HCT116 (cell line): Measurements from ENCODE around the gene COTL1. TPM values are rescaled to one million over a fixed set of nuclear protein-coding genes. Genes with fewer than 3 reads are reported as not detected.

Source experiments
- ATAC-seq: fragments of 200-7000 bp; cut with Tn5 transposase; 2 replicates; pipeline ENCODE4 v1.9.1; 2020; ENCODE audit warnings: mild to moderate bottlenecking, moderate library complexity
- BruUV-seq: library from RNA; stranded (reverse); fragments of 400-500 nt; replicated peaks from 2 replicates; lab custom pipeline; 2021; lab: Mats Ljungman, UMichigan
- CTCF ChIA-PET: fragments of 300-600 bp; sonication (Branson Sonifier 250); formaldehyde crosslinking; loops from one replicate; lab custom pipeline; 2021; ENCODE audit warnings: antibody characterized with exemption; lab: Charles Lee
- POLR2A ChIA-PET: fragments of 300-600, 350-600 bp; sonication (Branson Sonifier 250); formaldehyde crosslinking; loops from one replicate; lab custom pipeline; 2021; ENCODE audit warnings: antibody characterized with exemption; lab: Charles Lee
- RAD21 ChIA-PET, 2 experiments: fragments of 300-600 bp; sonication (Branson Sonifier 250); formaldehyde crosslinking; loops; one replicate each; lab custom pipeline; 2023; ENCODE audit warnings: low total read pairs in 2 of 2; ENCODE audit not compliant: uncharacterized antibody in 2 of 2, unreplicated experiment in 2 of 2, low non-redundant PET in 1 of 2; lab: Charles Lee
- DNase-seq: peaks from one replicate; pipeline ENCODE4 v3.0.0-alpha.2; 2010; ENCODE audit warnings: low read depth, low spot score
- H2AFZ ChIP-seq: fragments of 200-600 bp; shearing (Covaris generic), sonication (generic); 2 replicates; pipeline ENCODE4 v1.6.1; 2017; ENCODE audit warnings: low read depth, mixed run types, mixed read lengths, antibody characterized with exemption, low read length; ENCODE audit not compliant: poor library complexity, severe bottlenecking
- H3K27ac ChIP-seq: 2 replicates; pipeline ENCODE4 v1.5.1; 2012; ENCODE audit warnings: low read depth, low read length
- H3K27me3 ChIP-seq: fragments of 200-600 bp; sonication (generic); 2 replicates; pipeline ENCODE4 v1.6.1; 2016; ENCODE audit warnings: mixed run types, low read length, mixed read lengths; ENCODE audit not compliant: insufficient read depth
- H3K36me3 ChIP-seq, 2 experiments: fragments of 200-500 bp in 1 of 2; fragments of 200-600 bp in 1 of 2; sonication (Bioruptor generic) in 1 of 2; sonication (generic) in 1 of 2; 2 replicates each; pipeline versions ENCODE4 v1.5.1 to v1.6.1; 2014 to 2016; ENCODE audit warnings: low read length in 2 of 2, inconsistent platforms in 1 of 2, mixed read lengths in 1 of 2, mixed run types in 1 of 2; ENCODE audit not compliant: insufficient read depth in 2 of 2, control insufficient read depth in 1 of 2
- H3K4me1 ChIP-seq, 2 experiments: fragments of 200-600 bp in 1 of 2; sonication (generic) in 1 of 2; 2 replicates each; pipeline versions ENCODE4 v1.5.1 to v1.6.1; 2012 to 2017; ENCODE audit warnings: low read length in 2 of 2, inconsistent platforms in 1 of 2, mild to moderate bottlenecking in 1 of 2, mixed read lengths in 1 of 2, mixed run types in 1 of 2, moderate library complexity in 1 of 2; ENCODE audit not compliant: insufficient read depth in 2 of 2, control insufficient read depth in 1 of 2
- H3K4me2 ChIP-seq: fragments of 200-600 bp; sonication (generic); 2 replicates; pipeline ENCODE4 v1.6.1; 2017; ENCODE audit warnings: mixed run types, low read length, mixed read lengths
- H3K4me3 ChIP-seq, 2 experiments: fragments of 200-600 bp in 1 of 2; sonication (generic) in 1 of 2; replicated peaks in 1 of 2; 2 replicates each; pipeline ENCODE4 v1.5.1; 2011 to 2016; ENCODE audit warnings: low read length in 2 of 2, control low read depth in 1 of 2, low read depth in 1 of 2, mild to moderate bottlenecking in 1 of 2, mixed read lengths in 1 of 2, mixed run types in 1 of 2
- H3K79me2 ChIP-seq: fragments of 200-600 bp; sonication (generic); 2 replicates; pipeline ENCODE4 v1.6.1; 2017; ENCODE audit warnings: mild to moderate bottlenecking, mixed run types, low read length, moderate library complexity, mixed read lengths; ENCODE audit not compliant: insufficient read depth
- H3K9ac ChIP-seq: fragments of 200-600 bp; sonication (generic); 2 replicates; pipeline ENCODE4 v1.6.1; 2016; ENCODE audit warnings: low read length, mixed read lengths
- H3K9me2 ChIP-seq: fragments of 200-600 bp; sonication (generic), shearing (Covaris generic); 2 replicates; pipeline ENCODE4 v1.6.1; 2017; ENCODE audit warnings: mixed run types, mild to moderate bottlenecking, moderate library complexity; ENCODE audit not compliant: insufficient read depth
- H3K9me3 ChIP-seq, 2 experiments: fragments of 200-500 bp in 1 of 2; fragments of 200-600 bp in 1 of 2; sonication (Bioruptor generic) in 1 of 2; sonication (generic) in 1 of 2; 2 replicates each; pipeline ENCODE4 v1.6.1; 2014 to 2017; ENCODE audit warnings: low read length in 2 of 2, mixed read lengths in 2 of 2, inconsistent platforms in 1 of 2, low read depth in 1 of 2, mild to moderate bottlenecking in 1 of 2, mixed run types in 1 of 2, moderate library complexity in 1 of 2; ENCODE audit not compliant: control insufficient read depth in 1 of 2, insufficient read depth in 1 of 2
- H4K20me1 ChIP-seq: fragments of 200-600 bp; sonication (generic), shearing (Covaris generic); 2 replicates; pipeline ENCODE4 v1.6.1; 2017; ENCODE audit warnings: mixed run types, mild to moderate bottlenecking, moderate library complexity; ENCODE audit not compliant: insufficient read depth
- EGR1 ChIP-seq: IDR thresholded peaks from 2 replicates; pipeline ENCODE4 v1.6.1; 2012; ENCODE audit warnings: low read depth
- ELF1 ChIP-seq: IDR thresholded peaks from 2 replicates; pipeline ENCODE4 v1.6.1; 2012; ENCODE audit warnings: low read depth, borderline replicate concordance
- EZH2 ChIP-seq: fragments of 200-600 bp; sonication (generic); IDR thresholded peaks from 2 replicates; pipeline ENCODE4 v1.6.1; 2017; ENCODE audit warnings: antibody characterized with exemption, mixed run types
- EZH2phosphoT487 ChIP-seq: fragments of 200-600 bp; IDR thresholded peaks from 2 replicates; pipeline ENCODE4 v1.6.1; 2018; ENCODE audit warnings: antibody characterized with exemption, borderline replicate concordance
- FOSL1 ChIP-seq: IDR thresholded peaks from 2 replicates; pipeline ENCODE4 v1.6.1; 2012; ENCODE audit warnings: low read depth
- POLR2A ChIP-seq: IDR thresholded peaks from 2 replicates; pipeline ENCODE4 v1.7.0; 2011; ENCODE audit warnings: borderline replicate concordance; ENCODE audit not compliant: insufficient read depth, insufficient read length; ENCODE audit errors: extremely low read depth
- POLR2AphosphoS5 ChIP-seq: IDR thresholded peaks from 2 replicates; pipeline ENCODE4 v1.6.1; 2011; ENCODE audit warnings: mild to moderate bottlenecking, low read depth, low read length, moderate library complexity
- SP1 ChIP-seq: IDR thresholded peaks from 2 replicates; pipeline ENCODE4 v1.6.1; 2012; ENCODE audit warnings: low read depth
- ZNF274 ChIP-seq: fragments of 200-500 bp; sonication (Bioruptor generic); IDR thresholded peaks from 2 replicates; pipeline ENCODE4 v1.6.1; 2014; ENCODE audit warnings: mild to moderate bottlenecking, low read depth, low read length, inconsistent platforms
- intact Hi-C: fragments of 100-400 bp; cut with micrococcal nuclease; formaldehyde crosslinking; loops from 2 replicates; pipeline ENCODE4 v1.10.0; 2022
- total RNA-seq: library from RNA; stranded (reverse); gene quantifications from one replicate; pipeline ENCODE4 v1.2.1, GENCODE V29; 2021; ENCODE audit not compliant: unreplicated experiment
- TF ChIP-seq, protein P1 (sequence below): IDR thresholded peaks from 2 replicates; pipeline ENCODE4 v1.6.1; 2012; ENCODE audit warnings: low read depth
- TF ChIP-seq, protein P2 (sequence below): IDR thresholded peaks from 2 replicates; pipeline ENCODE4 v1.6.1; 2012
- TF ChIP-seq, protein P3 (sequence below), 3 experiments: fragments of 200-600 bp in 1 of 3; sonication (generic) in 1 of 3; IDR thresholded peaks in 2 of 3; conservative IDR thresholded peaks in 1 of 3; 2 replicates each; pipeline ENCODE4 v1.5.1; 2012 to 2017; ENCODE audit warnings: low read depth in 2 of 3, low read length in 2 of 3, antibody characterized with exemption in 1 of 3, borderline replicate concordance in 1 of 3, control low read depth in 1 of 3, mild to moderate bottlenecking in 1 of 3, mixed read lengths in 1 of 3, mixed run types in 1 of 3, moderate library complexity in 1 of 3; ENCODE audit not compliant: insufficient read depth in 1 of 3

The COTL1 gene
- total RNA-seq, 1 experiment from 2014 or later, result 276 TPM

DNA sequence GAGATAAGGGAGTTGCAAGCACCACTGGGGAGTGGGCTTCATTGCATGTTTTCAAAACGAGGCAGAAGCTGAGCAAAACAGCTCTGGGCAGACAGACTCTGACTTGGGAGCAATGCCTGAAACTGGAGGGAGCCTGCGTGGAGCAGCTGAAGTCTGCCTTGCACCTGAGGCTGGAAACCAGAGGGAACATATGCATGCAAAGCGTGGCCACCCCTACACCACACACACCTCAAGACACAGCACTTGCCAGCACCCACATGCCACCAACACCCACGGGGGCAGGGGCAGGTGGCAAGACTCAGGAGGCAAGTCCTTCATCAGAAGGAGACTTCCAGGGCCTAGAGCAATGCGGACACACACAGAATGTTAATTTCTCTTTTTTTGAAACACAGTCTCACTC lies 45.8 kb downstream of the COTL1 start:
- CTCF ChIA-PET, result no interaction called here
- Histone ChIP-seq H3K27me3 (no peaks in the 10 kb centered on the region), H4K20me1 (no peaks in the 10 kb centered on the region), H3K9me3 (peaks cover 0 to 13% of the 10 kb centered on the region in 2 experiments; a peak in 1 of 4 replicates), H3K27ac (no peak overlapping the region), H2AFZ (no peak overlapping the region), H3K9ac (no peak overlapping the region), H3K4me2 (no peak overlapping the region), H3K9me2 (no peaks in the 10 kb centered on the region), H3K4me3 (no peak overlapping the region), H3K4me1 (peaks cover 0 to 12% of the 10 kb centered on the region in 2 experiments; a peak in 1 of 4 replicates), H3K36me3 (peaks cover 0 to 13% of the 10 kb centered on the region in 2 experiments; a peak in 1 of 4 replicates), H3K79me2 (peaks cover 60% of the 10 kb centered on the region; the same call in 1 of the 2 replicates)
- TF ChIP-seq POLR2A (no peak), EZH2phosphoT487 (no peak), SP1 (no peak), POLR2AphosphoS5 (no peak), ZNF274 (no peak), EGR1 (no peak), EZH2 (no peak), ELF1 (no peak), FOSL1 (no peak)
- TF ChIP-seq, protein P1, sequence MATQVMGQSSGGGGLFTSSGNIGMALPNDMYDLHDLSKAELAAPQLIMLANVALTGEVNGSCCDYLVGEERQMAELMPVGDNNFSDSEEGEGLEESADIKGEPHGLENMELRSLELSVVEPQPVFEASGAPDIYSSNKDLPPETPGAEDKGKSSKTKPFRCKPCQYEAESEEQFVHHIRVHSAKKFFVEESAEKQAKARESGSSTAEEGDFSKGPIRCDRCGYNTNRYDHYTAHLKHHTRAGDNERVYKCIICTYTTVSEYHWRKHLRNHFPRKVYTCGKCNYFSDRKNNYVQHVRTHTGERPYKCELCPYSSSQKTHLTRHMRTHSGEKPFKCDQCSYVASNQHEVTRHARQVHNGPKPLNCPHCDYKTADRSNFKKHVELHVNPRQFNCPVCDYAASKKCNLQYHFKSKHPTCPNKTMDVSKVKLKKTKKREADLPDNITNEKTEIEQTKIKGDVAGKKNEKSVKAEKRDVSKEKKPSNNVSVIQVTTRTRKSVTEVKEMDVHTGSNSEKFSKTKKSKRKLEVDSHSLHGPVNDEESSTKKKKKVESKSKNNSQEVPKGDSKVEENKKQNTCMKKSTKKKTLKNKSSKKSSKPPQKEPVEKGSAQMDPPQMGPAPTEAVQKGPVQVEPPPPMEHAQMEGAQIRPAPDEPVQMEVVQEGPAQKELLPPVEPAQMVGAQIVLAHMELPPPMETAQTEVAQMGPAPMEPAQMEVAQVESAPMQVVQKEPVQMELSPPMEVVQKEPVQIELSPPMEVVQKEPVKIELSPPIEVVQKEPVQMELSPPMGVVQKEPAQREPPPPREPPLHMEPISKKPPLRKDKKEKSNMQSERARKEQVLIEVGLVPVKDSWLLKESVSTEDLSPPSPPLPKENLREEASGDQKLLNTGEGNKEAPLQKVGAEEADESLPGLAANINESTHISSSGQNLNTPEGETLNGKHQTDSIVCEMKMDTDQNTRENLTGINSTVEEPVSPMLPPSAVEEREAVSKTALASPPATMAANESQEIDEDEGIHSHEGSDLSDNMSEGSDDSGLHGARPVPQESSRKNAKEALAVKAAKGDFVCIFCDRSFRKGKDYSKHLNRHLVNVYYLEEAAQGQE, result no peak
- TF ChIP-seq, protein P2, sequence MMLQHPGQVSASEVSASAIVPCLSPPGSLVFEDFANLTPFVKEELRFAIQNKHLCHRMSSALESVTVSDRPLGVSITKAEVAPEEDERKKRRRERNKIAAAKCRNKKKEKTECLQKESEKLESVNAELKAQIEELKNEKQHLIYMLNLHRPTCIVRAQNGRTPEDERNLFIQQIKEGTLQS, result no peak
- TF ChIP-seq, protein P3, sequence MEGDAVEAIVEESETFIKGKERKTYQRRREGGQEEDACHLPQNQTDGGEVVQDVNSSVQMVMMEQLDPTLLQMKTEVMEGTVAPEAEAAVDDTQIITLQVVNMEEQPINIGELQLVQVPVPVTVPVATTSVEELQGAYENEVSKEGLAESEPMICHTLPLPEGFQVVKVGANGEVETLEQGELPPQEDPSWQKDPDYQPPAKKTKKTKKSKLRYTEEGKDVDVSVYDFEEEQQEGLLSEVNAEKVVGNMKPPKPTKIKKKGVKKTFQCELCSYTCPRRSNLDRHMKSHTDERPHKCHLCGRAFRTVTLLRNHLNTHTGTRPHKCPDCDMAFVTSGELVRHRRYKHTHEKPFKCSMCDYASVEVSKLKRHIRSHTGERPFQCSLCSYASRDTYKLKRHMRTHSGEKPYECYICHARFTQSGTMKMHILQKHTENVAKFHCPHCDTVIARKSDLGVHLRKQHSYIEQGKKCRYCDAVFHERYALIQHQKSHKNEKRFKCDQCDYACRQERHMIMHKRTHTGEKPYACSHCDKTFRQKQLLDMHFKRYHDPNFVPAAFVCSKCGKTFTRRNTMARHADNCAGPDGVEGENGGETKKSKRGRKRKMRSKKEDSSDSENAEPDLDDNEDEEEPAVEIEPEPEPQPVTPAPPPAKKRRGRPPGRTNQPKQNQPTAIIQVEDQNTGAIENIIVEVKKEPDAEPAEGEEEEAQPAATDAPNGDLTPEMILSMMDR (IDR thresholded peaks at IDR 0.05 in 2 of 3, conservative IDR thresholded peaks at IDR 0.05 in 1 of 3; ENCODE audit: borderline replicate concordance in 1 of 3, insufficient read depth in 1 of 3, low read depth in 2 of 3, low read length in 2 of 3), result no peak
- POLR2A ChIA-PET, result no interaction called here
- DNase-seq (no peak), ATAC-seq (no peak)
- no TSS peak for BruUV-seq
- intact Hi-C loops, result no loop called here
- RAD21 ChIA-PET, result no interaction called here
